Measurements from ENCODE around the gene FOXJ2. TPM values are rescaled to one million over a fixed set of nuclear protein-coding genes. Genes with fewer than 3 reads are reported as not detected.

FOXJ2 gene
- total RNA-seq, 1 experiment from 2014 or later, result 30.3 TPM

- Histone ChIP-seq H4K20me1 (ENCODE audit: insufficient read depth) (no peaks in the 10 kb centered on the region), H2AFZ (peak overlapping the region; percentile 44; the same call in 1 of the 2 replicates), H3K79me2 (ENCODE audit: low read depth) (no peaks in the 10 kb centered on the region), H3F3A (ENCODE audit: insufficient read depth, low read depth) (no peaks in the 10 kb centered on the region), H3K9me2 (ENCODE audit: insufficient read depth) (no peaks in the 10 kb centered on the region), H3K4me3 (peak overlapping the region; percentile 56), H3K27ac (no peak overlapping the region), H3K27me3 (ENCODE audit: insufficient read depth, low read depth) (peaks cover 35% of the 10 kb centered on the region), H3K9me3 (ENCODE audit: insufficient read depth, low read depth) (no peaks in the 10 kb centered on the region), H3K4me1 (replicated peaks; ENCODE audit: insufficient read depth) (peaks cover 6% of the 10 kb centered on the region; the same call in 1 of the 2 replicates), H3K36me3 (ENCODE audit: low read depth) (no peaks in the 10 kb centered on the region), H3K4me2 (peak overlapping the region; percentile 79)
- BruUV-seq (replicated peaks), result no TSS peak
- DNase-seq, result peak in 1 of 2 experiments; percentile 45
- TF ChIP-seq, protein P1, sequence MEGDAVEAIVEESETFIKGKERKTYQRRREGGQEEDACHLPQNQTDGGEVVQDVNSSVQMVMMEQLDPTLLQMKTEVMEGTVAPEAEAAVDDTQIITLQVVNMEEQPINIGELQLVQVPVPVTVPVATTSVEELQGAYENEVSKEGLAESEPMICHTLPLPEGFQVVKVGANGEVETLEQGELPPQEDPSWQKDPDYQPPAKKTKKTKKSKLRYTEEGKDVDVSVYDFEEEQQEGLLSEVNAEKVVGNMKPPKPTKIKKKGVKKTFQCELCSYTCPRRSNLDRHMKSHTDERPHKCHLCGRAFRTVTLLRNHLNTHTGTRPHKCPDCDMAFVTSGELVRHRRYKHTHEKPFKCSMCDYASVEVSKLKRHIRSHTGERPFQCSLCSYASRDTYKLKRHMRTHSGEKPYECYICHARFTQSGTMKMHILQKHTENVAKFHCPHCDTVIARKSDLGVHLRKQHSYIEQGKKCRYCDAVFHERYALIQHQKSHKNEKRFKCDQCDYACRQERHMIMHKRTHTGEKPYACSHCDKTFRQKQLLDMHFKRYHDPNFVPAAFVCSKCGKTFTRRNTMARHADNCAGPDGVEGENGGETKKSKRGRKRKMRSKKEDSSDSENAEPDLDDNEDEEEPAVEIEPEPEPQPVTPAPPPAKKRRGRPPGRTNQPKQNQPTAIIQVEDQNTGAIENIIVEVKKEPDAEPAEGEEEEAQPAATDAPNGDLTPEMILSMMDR (conservative IDR thresholded peaks at IDR 0.05), result no peak
- TF ChIP-seq EZH2 (IDR thresholded peaks at IDR 0.05; ENCODE audit: low read depth), result peak; percentile 99
- intact Hi-C loops (cut with micrococcal nuclease; ENCODE audit: unreplicated experiment), result no loop called here
- CTCF ChIA-PET, result no interaction called here
- POLR2A ChIA-PET (ENCODE audit: unreplicated experiment), result interaction anchor here (0.7 kb wide), 1 partner anchor 168 kb away, joined by 3 read pairs; no protein-coding TSS in a partner anchor
Observed at GRCh38 chr12:8018666-8019581, 13.6 kb upstream of the FOXJ2 start.

- no TSS peak for BruUV-seq (replicated peaks)
- Histone ChIP-seq H3K27ac (peak overlapping the region; percentile 89), H3K9me2 (ENCODE audit: insufficient read depth) (no peaks in the 10 kb centered on the region), H3K4me1 (replicated peaks; ENCODE audit: insufficient read depth) (peaks cover 13% of the 10 kb centered on the region), H3K27me3 (ENCODE audit: insufficient read depth, low read depth) (no peaks in the 10 kb centered on the region), H3K9me3 (ENCODE audit: insufficient read depth, low read depth) (no peaks in the 10 kb centered on the region), H2AFZ (peak overlapping the region; percentile 95), H4K20me1 (ENCODE audit: insufficient read depth) (no peaks in the 10 kb centered on the region), H3K36me3 (ENCODE audit: low read depth) (no peaks in the 10 kb centered on the region), H3K4me3 (peak overlapping the region; percentile 70), H3K79me2 (ENCODE audit: low read depth) (no peaks in the 10 kb centered on the region), H3F3A (ENCODE audit: insufficient read depth, low read depth) (peaks cover 18% of the 10 kb centered on the region), H3K4me2 (peak overlapping the region; percentile 83)
- peak; percentile 98 for DNase-seq
- POLR2A ChIA-PET (ENCODE audit: unreplicated experiment), result no interaction called here
- TF ChIP-seq, protein P1 (conservative IDR thresholded peaks at IDR 0.05), result no peak
- TF ChIP-seq EZH2 (IDR thresholded peaks at IDR 0.05; ENCODE audit: low read depth), result no peak
- CTCF ChIA-PET, result interaction anchor here (0.7 to 1.0 kb wide), 2 partner anchors 49 to 93 kb away, joined by 4 to 8 read pairs; no protein-coding TSS in a partner anchor
- intact Hi-C loops (cut with micrococcal nuclease; ENCODE audit: unreplicated experiment), result loop anchor here (2.0 kb wide), 4 partner anchors 36 to 216 kb away; no protein-coding TSS in a partner anchor
Observed at GRCh38 chr12:8026291-8026900, 6.1 kb upstream of the FOXJ2 start.

DNA sequence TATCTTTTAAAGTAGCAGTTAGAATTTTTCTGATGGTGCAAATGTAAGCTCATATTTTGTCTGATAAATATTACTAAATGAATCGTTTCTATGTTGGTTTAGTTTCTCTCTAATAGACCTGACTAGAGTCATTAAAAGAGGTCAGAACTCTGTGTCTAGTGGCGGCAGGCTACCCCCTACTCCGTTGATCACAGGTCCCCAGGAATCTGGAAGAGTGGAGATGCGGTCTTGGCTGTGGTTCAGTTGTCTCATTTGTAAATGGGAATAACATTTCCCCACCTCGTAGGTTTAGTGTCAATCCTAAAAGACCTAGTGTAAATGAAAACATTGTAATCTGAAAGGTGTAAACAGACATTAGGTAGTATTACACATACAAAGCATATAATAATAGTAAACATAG lies 4.7 kb upstream of the FOXJ2 start:
- TF ChIP-seq, protein P1 (conservative IDR thresholded peaks at IDR 0.05), result no peak
- TF ChIP-seq EZH2 (IDR thresholded peaks at IDR 0.05; ENCODE audit: low read depth), result no peak
- Histone ChIP-seq H3K79me2 (ENCODE audit: low read depth) (peaks cover 3% of the 10 kb centered on the region; the same call in 1 of the 2 replicates), H3K27ac (peak overlapping the region; percentile 89), H3K9me2 (ENCODE audit: insufficient read depth) (no peaks in the 10 kb centered on the region), H3F3A (ENCODE audit: insufficient read depth, low read depth) (peaks cover 18% of the 10 kb centered on the region), H3K4me1 (replicated peaks; ENCODE audit: insufficient read depth) (peaks cover 20% of the 10 kb centered on the region), H2AFZ (peak overlapping the region; percentile 95), H3K36me3 (ENCODE audit: low read depth) (no peaks in the 10 kb centered on the region), H3K4me3 (peak overlapping the region; percentile 70; the same call in 1 of the 2 replicates), H4K20me1 (ENCODE audit: insufficient read depth) (no peaks in the 10 kb centered on the region), H3K27me3 (ENCODE audit: insufficient read depth, low read depth) (no peaks in the 10 kb centered on the region), H3K9me3 (ENCODE audit: insufficient read depth, low read depth) (no peaks in the 10 kb centered on the region), H3K4me2 (peak overlapping the region; percentile 83)
- ChIA-PET CTCF (no interaction called here), POLR2A (ENCODE audit: unreplicated experiment) (interaction anchor here (0.7 kb wide), 1 partner anchor 127 kb away, joined by 15 read pairs; no protein-coding TSS in a partner anchor)
- intact Hi-C loops (cut with micrococcal nuclease; ENCODE audit: unreplicated experiment), result loop anchor here (2.0 kb wide), 4 partner anchors 37 to 215 kb away; no protein-coding TSS in a partner anchor
- no peak for DNase-seq
- no TSS peak for BruUV-seq (replicated peaks)

All from PC-9 (cell line).